GM19035 (cell line): ENCODE results near the gene THSD4.

ENCODE experiments used
- ATAC-seq: cut with Tn5 transposase; IDR thresholded peaks from one replicate; pipeline ENCODE4 v1.9.1; 2021; ENCODE audit not compliant: unreplicated experiment

THSD4 gene

GRCh38 chr15:71782422-71783165, 667.3 kb downstream of the THSD4 start:
- ATAC-seq = no peak

DNA sequence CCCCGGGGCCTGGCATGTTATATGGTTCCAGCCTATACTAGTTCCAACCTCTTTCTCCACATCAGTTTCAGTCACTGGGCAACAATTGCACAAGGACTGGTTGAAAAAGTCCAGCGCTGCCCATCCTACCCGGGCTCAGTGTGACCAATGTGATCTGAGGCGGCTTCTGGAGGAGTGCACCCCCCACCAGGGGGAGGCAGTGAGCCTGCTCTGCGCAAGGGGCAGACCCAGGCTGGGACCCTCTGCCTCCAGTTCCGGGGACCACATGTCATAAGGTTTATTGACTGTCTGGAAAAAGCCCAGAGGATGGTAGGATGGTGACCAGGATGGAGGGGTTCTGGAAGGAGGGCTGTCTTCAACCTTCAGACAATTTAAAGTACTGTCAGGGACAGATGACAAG, 669.4 kb downstream of the THSD4 start:
- ATAC-seq = no peak

DNA sequence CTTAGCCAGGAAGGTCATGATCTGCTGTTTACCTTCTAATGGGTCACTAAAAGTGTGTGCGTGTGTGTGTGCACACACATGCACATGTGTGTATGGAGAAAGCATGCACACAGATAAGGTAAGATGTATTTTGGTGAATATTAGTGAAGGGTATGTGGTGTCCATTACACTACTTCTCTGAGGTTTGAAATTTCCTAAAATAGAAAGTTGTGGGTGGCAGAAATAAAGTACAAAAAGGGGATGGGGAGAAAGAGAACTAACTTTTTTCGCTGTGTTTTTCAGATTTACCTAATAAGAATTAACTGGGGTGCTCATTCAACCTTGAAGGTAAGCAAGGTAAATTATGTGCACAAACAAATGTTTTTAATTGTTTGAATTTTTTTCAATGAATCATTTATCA, 670.7 kb downstream of the THSD4 start:
- no peak for ATAC-seq

DNA sequence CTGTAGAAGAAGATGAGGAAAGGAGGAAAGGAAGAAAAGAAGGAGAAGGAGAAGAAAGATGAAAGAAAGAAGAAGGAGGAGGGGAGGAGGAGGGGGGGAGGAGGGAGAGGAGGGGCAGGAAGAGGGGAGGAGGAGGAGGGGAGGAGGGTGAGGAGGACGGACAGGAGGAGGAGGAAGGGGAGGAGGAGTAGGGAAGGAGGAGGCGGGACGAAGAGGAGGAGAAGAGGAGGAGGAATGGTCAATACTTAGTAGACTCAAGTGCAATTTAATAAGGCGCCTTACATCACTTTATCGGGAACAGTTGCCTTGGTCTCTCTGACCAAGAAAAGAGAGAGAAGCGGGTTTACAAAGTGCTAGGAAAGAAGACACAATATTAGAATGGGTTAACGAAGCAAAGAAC, 671.4 kb downstream of the THSD4 start:
- no peak for ATAC-seq

GRCh38 chr15:71788646-71789579, 673.6 kb downstream of the THSD4 start:
- no peak for ATAC-seq

DNA sequence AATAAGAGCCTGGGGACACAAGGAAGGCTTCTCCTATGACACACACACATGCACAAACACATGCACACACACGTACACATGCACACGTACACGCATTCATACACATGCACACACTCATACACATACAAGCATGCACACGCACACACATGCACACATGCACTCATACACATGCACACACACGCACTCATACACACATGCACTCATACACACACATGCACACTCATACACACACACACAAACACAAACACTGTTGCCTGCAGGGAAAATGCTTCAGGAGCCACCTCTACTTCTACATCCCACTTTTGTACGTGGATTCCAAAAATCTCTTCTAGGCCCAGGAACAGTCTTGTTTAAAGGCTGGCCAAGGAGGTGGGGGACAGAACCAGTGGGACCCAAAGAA, 674.3 kb downstream of the THSD4 start:
- no peak for ATAC-seq

- ATAC-seq = no peak
Observed at GRCh38 chr15:71790081-71790480, 674.8 kb downstream of the THSD4 start.

GRCh38 chr15:71791975-71792374, 676.7 kb downstream of the THSD4 start:
- ATAC-seq = no peak

DNA sequence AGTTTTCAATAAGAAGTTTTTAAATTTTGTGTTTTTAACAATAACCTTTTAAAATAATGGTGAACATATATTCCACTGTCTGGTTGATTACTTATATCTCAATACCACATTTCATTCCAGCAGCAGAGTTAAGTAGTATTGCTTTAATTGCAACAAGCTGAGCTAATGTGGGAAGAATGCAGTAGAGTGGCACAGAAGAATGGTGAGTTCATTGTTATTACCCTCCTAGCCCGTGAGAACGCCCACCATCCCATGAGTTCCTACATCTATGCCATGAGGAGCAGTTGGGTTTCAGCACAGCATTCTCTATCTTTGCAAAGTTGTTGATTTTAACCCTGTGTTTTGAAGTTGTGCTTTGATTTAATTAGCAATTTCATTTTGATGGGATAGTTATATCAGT, 677.2 kb downstream of the THSD4 start:
- ATAC-seq = no peak

DNA sequence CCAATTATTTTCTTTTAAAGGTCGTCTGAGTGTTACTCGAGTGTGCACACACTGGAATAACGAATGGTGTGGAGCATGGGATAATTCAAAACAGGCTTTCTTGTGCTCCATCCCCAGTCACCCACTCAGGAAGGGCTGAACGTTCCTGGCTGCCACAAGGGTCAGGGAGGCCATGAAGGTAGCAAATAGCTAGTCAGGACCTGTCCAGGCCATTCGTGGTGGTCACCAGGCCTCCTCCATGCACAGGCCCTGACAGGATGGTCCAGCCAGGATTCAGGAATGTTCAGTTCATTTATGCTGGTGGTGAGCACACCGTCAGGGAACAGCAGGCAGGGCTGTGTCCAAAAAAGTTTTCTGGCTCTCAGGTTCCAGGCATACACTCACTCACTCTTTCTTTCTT, 683.4 kb downstream of the THSD4 start:
- no peak for ATAC-seq

DNA sequence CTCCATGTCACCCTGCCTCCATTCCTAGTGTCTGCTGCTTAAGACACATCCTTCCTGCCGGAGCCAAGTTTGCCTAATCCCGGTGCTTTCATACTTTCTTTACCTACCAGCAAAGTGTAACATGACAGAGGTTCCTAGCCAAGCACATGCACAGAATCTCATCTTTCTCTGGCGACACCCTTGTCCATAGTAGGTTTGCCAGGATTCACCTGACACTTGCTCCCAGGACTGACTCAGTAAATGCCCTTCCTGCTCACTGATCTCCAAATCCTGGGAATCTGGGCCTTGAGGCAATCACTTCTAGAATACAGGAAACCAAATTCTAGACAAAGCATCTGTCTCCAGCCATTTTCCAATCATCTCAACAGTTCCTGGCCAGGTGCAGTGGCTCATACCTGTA, 684.9 kb downstream of the THSD4 start:
- ATAC-seq = no peak

DNA sequence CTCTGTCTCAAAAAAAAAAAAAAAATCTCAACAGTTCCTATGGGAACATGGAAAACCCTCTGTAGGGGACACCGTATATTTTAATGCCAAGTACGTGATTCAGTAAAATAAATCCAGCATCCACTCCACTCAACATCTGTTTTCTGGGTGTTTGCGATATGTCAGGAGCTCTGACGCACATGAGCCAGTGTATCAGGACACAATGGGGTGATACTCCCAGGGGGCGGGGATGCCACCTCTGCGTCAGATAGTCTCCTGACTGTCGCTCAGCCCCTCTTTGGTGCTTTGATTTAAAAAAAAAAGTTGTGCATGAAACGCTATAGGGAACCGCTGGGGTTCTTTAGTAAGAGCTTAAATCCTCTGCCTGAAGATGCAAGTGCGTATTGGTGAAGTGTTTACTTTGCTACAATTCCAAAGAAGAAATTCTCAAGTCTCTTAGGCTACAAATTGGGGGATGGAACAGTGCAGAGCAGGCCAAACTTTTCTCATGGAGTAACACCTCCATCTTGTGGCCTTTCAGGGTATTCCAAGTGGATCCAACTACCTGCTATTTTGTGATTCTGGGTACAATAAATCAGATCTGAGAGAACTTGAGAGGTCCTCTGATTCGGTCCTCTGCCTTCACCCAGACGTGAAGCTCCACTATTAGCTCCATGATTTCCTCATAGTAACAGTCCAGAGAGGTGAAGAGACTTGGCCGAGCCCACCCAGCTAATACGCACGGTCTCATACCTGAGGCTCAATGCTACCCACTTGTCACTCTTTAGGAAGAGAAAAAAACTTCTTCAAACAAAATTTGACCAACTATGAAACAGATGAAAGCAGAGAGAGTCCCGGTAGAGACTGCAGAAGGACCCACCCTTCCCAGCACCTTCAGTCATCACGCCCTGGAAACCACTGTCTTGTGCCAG, 685.8 kb downstream of the THSD4 start:
- no peak for ATAC-seq

- ATAC-seq = no peak
Observed at GRCh38 chr15:71801935-71802655, 686.8 kb downstream of the THSD4 start.

- no peak for ATAC-seq
Observed at GRCh38 chr15:71802770-71803169, 687.5 kb downstream of the THSD4 start.

- ATAC-seq = no peak
Observed at GRCh38 chr15:71804226-71804625, 689.0 kb downstream of the THSD4 start.

DNA sequence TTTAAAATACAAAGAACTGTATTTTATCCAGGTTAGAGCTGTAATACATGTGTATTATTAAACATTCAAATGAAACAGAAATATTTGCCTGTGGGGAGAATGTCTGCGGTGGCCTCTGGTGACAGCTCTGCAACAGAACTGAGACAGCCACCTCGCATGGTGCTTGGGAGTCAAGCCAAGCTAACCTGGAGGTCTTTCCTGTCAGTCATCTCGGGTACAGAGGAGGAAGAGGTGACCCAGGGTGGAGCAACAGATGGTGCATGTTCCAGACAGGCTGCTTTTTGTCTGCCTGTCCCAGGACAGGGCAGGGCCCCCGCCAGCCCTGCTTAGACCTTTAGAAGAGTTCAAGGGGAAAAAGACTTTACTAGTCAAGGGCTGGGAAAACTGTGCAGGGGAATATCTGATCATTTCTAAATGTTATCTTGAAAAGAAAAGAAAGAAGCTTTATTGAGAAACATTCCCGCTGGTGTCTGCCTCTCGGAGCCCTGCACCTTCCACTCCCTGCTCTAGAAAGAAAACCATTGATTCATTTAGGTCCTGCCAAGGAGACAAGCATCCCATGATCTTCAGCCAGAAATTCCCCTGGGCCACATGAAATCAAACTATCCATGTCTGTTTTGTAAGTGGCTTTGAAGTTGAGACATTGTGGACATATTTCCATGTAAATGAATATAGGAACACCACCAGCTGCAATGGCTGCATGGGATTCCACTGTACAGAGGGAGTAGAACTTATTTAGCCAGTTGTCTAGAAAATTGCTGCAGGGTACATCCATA, 689.6 kb downstream of the THSD4 start:
- ATAC-seq = no peak

DNA sequence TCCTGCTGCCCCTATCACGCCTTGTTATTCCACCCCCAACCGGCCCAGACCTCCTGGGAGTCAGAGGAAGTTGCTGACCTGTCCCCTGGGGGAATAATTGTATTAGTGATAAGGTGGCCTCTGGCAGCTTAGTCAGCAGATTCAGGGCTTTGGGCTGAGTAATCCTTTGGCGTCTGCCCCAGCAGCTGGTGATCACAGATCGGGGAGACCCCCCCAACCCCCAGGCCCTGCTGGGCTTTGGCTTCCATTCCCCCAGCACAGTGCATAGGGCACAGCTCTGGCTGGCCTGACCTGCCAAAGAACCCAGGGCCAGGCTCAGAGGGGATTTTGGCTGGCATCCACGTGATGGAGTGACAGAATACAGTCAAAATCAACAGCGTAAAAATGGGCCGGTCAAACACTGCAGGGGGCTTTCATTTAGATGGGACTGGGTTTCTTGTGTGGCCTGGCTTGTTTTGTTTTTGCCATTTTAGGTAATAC, 691.2 kb downstream of the THSD4 start:
- ATAC-seq = no peak

- no peak for ATAC-seq
Observed at GRCh38 chr15:71807125-71807629, 691.9 kb downstream of the THSD4 start.

DNA sequence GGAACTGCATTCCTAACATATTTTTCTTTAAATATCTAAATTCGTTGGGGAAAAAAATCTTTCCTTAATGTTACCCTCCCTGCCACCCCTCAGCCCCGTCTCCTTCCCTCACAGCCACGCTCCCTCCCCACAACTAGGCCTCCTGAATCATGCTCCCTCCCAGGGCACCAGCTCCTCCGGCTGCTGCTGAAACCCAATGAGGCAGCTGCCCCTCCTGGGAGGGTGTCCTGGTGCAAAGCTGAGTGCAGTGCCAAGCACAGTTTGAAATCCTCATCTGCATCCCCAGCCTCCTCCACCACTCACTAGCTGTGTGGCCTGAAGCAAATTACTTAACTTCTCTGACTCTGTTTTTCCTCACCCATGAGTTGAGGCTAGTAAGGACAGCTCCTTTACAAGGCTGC, 692.4 kb downstream of the THSD4 start:
- ATAC-seq = no peak
